Lower leg skin (tissue), 4 donors: Measurements from ENCODE around the gene SNX19. TPM values are rescaled to one million over a fixed set of nuclear protein-coding genes. Genes with fewer than 3 reads are reported as not detected.

Experiments
- DNase-seq, 2 donors: peaks; one replicate each; pipeline ENCODE4 v3.0.0-alpha.2; 2019; ENCODE audit warnings: low spot score in 2 of 2
- H3K4me3 ChIP-seq: fragments of 200-600 bp; sonication (generic); 2 replicates; pipeline ENCODE4 v1.5.1; 2017; ENCODE audit warnings: mild to moderate bottlenecking, low read depth; ENCODE audit not compliant: poor library complexity, severe bottlenecking
- POLR2A ChIP-seq, 2 donors: fragments of 450-650 bp; IDR thresholded peaks; one replicate each; pipeline ENCODE4 v1.6.1; 2016 to 2017; ENCODE audit warnings: antibody characterized with exemption in 2 of 2, mild to moderate bottlenecking in 1 of 2, moderate library complexity in 1 of 2
- WGBS, 2 donors: methylation state at CpG; one replicate each; pipeline ENCODE4 v1.1.5; 2018; 5-methylcytosine and 5-hydroxymethylcytosine counted together
- intact Hi-C: fragments of 100-400 bp; cut with DNase I; formaldehyde crosslinking; loops from one replicate; pipeline ENCODE4 v1.15.0; 2023; ENCODE audit warnings: low total_unique reads
- total RNA-seq, 4 donors: library from RNA; depleted of rRNA; stranded (reverse); fragments of >200 nt; gene quantifications; one replicate each; pipeline ENCODE4 v1.1.0, GENCODE V29; 2016
- TF ChIP-seq, protein P1 (sequence below), 3 donors: fragments of 450-650 bp; IDR thresholded peaks; one replicate each; pipeline ENCODE4 v1.5.1; 2016; ENCODE audit warnings: antibody characterized with exemption in 3 of 3, mild to moderate bottlenecking in 3 of 3, moderate library complexity in 2 of 3

The SNX19 gene
- total RNA-seq, 4 donors from 2014 or later: 50.0 to 77.2 (median 60.5) TPM

DNA sequence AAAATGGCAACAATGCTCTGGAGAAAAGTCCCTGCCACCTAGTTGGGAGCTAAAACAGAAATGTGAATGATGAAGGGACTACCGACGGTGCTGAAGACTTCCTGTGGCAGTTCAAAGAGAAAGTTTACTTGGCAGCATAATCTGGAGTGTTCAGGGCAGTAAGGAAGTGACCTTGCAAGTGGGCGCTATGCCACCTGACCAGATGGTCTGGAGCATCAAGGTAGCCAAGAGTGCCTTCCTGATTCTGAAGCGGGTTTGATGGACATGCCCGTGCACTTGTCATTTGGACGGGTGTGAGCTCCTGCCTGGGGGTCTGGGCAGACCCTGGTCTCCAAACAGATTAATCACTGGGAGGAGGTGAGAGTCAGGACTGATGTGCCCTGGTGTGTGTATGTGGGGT, 1.8 kb upstream of the SNX19 start:
- H3K4me3 ChIP-seq: no peak overlapping the region
- DNase-seq: no peak
- TF ChIP-seq, protein P1, sequence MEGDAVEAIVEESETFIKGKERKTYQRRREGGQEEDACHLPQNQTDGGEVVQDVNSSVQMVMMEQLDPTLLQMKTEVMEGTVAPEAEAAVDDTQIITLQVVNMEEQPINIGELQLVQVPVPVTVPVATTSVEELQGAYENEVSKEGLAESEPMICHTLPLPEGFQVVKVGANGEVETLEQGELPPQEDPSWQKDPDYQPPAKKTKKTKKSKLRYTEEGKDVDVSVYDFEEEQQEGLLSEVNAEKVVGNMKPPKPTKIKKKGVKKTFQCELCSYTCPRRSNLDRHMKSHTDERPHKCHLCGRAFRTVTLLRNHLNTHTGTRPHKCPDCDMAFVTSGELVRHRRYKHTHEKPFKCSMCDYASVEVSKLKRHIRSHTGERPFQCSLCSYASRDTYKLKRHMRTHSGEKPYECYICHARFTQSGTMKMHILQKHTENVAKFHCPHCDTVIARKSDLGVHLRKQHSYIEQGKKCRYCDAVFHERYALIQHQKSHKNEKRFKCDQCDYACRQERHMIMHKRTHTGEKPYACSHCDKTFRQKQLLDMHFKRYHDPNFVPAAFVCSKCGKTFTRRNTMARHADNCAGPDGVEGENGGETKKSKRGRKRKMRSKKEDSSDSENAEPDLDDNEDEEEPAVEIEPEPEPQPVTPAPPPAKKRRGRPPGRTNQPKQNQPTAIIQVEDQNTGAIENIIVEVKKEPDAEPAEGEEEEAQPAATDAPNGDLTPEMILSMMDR (IDR thresholded peaks at IDR 0.05): no peak
- no peak for TF ChIP-seq POLR2A (IDR thresholded peaks at IDR 0.05)
- intact Hi-C loops: no loop called here
- 84 to 88% methylated on average over 6 of the region's 6 CpGs for WGBS, 2 donors

DNA sequence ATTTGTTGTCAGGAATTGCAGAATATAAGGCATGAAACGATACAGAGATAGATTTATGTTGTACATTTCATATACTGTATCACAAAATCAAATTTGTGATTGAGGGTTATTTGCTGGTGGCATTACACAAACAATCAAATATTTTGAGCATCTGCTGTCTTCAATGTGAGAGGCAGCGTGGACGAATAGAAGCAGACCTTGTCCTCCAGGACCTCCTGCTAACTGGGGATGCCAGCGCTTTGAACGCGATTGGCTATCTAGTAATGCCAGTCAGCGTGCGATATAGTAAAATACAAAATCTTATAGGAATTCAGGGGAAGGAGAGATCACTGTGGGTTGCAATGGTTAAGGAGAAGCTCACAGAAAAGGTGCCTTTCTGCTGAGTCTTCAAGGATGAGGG, 631 bp upstream of the SNX19 start:
- intact Hi-C loops: no loop called here
- TF ChIP-seq, protein P1 (IDR thresholded peaks at IDR 0.05): no peak
- TF ChIP-seq POLR2A (IDR thresholded peaks at IDR 0.05): no peak

DNA sequence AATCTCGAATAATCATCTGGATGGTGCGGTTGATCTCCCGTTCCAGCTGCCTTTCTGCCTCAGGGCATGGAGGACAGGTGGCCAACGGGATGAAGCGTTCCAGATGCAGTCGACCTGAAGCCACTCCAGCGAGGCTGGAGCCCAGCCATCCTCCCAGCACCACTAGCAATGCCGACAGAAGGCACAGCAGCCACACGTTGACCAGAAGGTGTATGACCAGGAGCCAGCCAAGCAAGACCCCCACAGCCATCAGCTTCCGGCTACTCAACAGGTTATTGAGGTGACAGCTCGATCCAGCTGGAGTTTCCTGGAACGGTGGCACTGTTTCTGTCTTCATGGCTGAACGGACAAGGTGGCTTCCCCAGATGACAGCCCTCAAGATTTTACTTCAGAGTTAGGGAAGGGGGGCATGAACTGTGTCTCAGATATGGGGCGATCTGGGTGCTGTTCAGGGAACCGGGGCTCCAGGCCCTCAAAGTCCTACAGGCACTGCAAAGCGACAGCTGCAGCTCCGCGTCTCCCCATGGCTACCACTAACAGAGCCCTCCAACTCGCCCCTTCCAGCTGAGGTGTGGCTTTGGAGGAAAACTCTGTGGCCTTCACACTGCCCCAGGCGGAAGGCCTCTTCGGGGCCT, 559 bp downstream of the SNX19 start:
- intact Hi-C loops: no loop called here

More for the DNA sequence above, 631 bp upstream of the SNX19 start:
- DNase-seq: no peak
- 60 to 64% methylated on average over 8 of the region's 8 CpGs for WGBS, 2 donors
- peak overlapping the region; percentile 9 for H3K4me3 ChIP-seq

DNA sequence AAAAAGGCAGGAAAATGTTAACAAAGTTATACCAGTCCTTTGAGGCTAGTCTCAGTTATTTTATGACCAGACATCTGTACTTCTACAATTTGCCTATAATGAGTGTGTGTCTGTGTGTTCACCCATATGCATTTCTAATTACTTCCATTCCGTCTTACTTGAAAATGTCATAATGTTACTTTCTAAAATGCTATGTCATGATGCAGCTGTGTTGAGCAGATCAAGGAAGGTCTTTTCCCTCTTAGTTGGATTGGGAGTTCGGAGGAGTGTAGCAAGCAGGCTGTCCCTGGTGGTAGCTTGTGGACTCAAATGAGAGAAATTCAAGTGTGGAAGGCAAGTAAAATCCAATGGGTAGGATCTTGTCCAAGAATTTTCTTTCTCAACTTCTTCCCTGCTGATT, 3.0 kb downstream of the SNX19 start:
- no peak for TF ChIP-seq POLR2A (IDR thresholded peaks at IDR 0.05)
- TF ChIP-seq, protein P1 (IDR thresholded peaks at IDR 0.05): no peak
- WGBS, 2 donors: 77 to 78% methylated on average over 2 of the region's 2 CpGs
- DNase-seq: no peak
- intact Hi-C loops: no loop called here
- no peak overlapping the region for H3K4me3 ChIP-seq

More for the DNA sequence above, 559 bp downstream of the SNX19 start:
- no peak for TF ChIP-seq POLR2A (IDR thresholded peaks at IDR 0.05)
- TF ChIP-seq, protein P1 (IDR thresholded peaks at IDR 0.05): no peak
- 33 to 36% methylated on average over 18 to 21 of the region's 21 CpGs for WGBS, 2 donors
- DNase-seq: no peak
- H3K4me3 ChIP-seq: peak overlapping the region; percentile 95

DNA sequence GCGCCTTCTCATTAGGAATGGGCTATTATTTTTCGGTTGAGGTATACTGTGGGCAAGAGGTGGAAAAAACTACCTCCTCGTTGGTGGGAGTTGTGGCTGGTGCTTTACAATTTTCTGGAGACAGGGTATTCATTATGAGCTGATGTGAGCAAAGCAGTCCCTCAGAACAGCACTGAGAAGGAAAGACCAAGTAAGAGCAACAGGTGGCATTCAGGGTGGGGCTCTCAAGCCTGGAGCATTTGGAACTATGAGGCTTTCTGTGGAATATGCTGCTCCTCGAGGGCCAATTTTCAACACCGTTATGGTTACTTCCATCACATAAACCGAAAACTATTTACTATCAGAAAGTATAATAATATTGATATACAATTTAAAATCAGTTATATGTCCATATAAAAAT, 3.7 kb downstream of the SNX19 start:
- 86 to 87% methylated on average over 6 of the region's 6 CpGs for WGBS, 2 donors
- no peak for DNase-seq
- no peak overlapping the region for H3K4me3 ChIP-seq
- intact Hi-C loops: no loop called here
- TF ChIP-seq POLR2A (IDR thresholded peaks at IDR 0.05): no peak
- TF ChIP-seq, protein P1 (IDR thresholded peaks at IDR 0.05): no peak

DNA sequence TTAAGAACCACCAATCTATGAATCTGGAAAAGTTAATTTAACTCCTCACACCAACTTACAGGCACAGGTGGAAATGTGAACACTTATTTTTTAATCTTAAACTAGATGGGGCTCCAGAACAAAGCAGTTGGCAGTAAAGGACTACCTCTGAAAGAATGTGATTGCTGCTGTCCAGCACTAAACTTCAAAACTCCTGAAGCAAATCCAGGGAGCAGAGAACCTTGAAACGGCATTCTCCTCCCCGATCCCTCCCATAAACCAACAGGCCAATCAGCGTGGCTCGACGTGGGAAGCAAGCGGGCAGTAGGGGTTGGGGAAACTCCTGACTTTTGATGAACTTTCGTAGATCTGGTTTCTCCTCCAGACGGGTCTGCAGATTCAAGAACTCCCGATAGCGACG, 5.0 kb downstream of the SNX19 start:
- intact Hi-C loops: no loop called here
- TF ChIP-seq POLR2A (IDR thresholded peaks at IDR 0.05): no peak
- TF ChIP-seq, protein P1 (IDR thresholded peaks at IDR 0.05): no peak
- no peak for DNase-seq
- no peak overlapping the region for H3K4me3 ChIP-seq
- 91 to 92% methylated on average over 11 of the region's 11 CpGs for WGBS, 2 donors
